Vagina (tissue), 2 donors: ENCODE results near the gene SLC15A4. TPM values are rescaled to one million over a fixed set of nuclear protein-coding genes. Genes with fewer than 3 reads are reported as not detected.

Source experiments
- DNase-seq, 2 donors: peaks; one replicate each; pipeline ENCODE4 v3.0.0-alpha.2; 2017; ENCODE audit errors: extremely low spot score in 2 of 2
- H3K27ac ChIP-seq: fragments of 200-600 bp; sonication (generic); one replicate; pipeline ENCODE4 v1.5.1; 2019
- H3K27me3 ChIP-seq: fragments of 200-600 bp; sonication (generic); one replicate; pipeline ENCODE4 v1.5.1; 2019
- H3K36me3 ChIP-seq, 2 donors: fragments of 200-600 bp; sonication (generic); one replicate each; pipeline ENCODE4 v1.5.1; 2017 to 2019
- H3K4me1 ChIP-seq: fragments of 200-600 bp; sonication (generic); one replicate; pipeline ENCODE4 v1.5.1; 2019
- H3K4me3 ChIP-seq, 2 donors: fragments of 200-600 bp; sonication (generic); 1 replicate in 1 of 2; 2 replicates in 1 of 2; pipeline ENCODE4 v1.5.1; 2016 to 2019
- H3K9me3 ChIP-seq: fragments of 200-600 bp; sonication (generic); one replicate; pipeline ENCODE4 v1.5.1; 2019
- CTCF ChIP-seq, 3 experiments: fragments of 450-650 bp in 2 of 3; fragments of 200-600 bp in 1 of 3; sonication (generic) in 1 of 3; IDR thresholded peaks; one replicate each; pipeline ENCODE4 v1.5.1; 2017 to 2019; ENCODE audit warnings: antibody characterized with exemption in 3 of 3, mild to moderate bottlenecking in 2 of 3, moderate library complexity in 2 of 3
- POLR2A ChIP-seq, 2 donors: fragments of 450-650 bp; IDR thresholded peaks; one replicate each; pipeline ENCODE4 v1.6.1; 2017; ENCODE audit warnings: antibody characterized with exemption in 2 of 2, mild to moderate bottlenecking in 2 of 2, moderate library complexity in 2 of 2
- POLR2AphosphoS5 ChIP-seq, 2 donors: sonication (generic); formaldehyde crosslinking; IDR thresholded peaks; one replicate each; pipeline ENCODE4 v1.9.0; 2017; ENCODE audit warnings: antibody characterized with exemption in 2 of 2, mild to moderate bottlenecking in 2 of 2, low read depth in 1 of 2; ENCODE audit not compliant: insufficient read depth in 1 of 2
- intact Hi-C: fragments of 100-400 bp; cut with DNase I; formaldehyde crosslinking; loops from one replicate; pipeline ENCODE4 v1.15.1; 2023
- total RNA-seq: library from RNA; depleted of rRNA; stranded (reverse); fragments of >200 nt; gene quantifications from one replicate; pipeline ENCODE4 v1.2.3, GENCODE V29; 2016

SLC15A4 gene
- total RNA-seq, 1 donor from 2014 or later: 36.1 TPM

GRCh38 chr12:128818065-128819022 lies 5.4 kb downstream of the SLC15A4 start:
- H3K36me3 ChIP-seq: peaks cover 0 to 8% of the 10 kb centered on the region in 2 donors
- intact Hi-C loops: no loop called here
- DNase-seq: no peak
- H3K4me1 ChIP-seq: peaks cover 74% of the 10 kb centered on the region
- no peaks in the 10 kb centered on the region for H3K27me3 ChIP-seq
- no peaks in the 10 kb centered on the region for H3K9me3 ChIP-seq
- H3K4me3 ChIP-seq: no peak overlapping the region
- no peak for TF ChIP-seq POLR2AphosphoS5 (IDR thresholded peaks at IDR 0.05; ENCODE audit: insufficient read depth in 1 of 2, low read depth in 1 of 2)
- no peak for TF ChIP-seq CTCF (IDR thresholded peaks at IDR 0.05)
- no peak for TF ChIP-seq POLR2A (IDR thresholded peaks at IDR 0.05)
- peak overlapping the region; percentile 67 for H3K27ac ChIP-seq

DNA sequence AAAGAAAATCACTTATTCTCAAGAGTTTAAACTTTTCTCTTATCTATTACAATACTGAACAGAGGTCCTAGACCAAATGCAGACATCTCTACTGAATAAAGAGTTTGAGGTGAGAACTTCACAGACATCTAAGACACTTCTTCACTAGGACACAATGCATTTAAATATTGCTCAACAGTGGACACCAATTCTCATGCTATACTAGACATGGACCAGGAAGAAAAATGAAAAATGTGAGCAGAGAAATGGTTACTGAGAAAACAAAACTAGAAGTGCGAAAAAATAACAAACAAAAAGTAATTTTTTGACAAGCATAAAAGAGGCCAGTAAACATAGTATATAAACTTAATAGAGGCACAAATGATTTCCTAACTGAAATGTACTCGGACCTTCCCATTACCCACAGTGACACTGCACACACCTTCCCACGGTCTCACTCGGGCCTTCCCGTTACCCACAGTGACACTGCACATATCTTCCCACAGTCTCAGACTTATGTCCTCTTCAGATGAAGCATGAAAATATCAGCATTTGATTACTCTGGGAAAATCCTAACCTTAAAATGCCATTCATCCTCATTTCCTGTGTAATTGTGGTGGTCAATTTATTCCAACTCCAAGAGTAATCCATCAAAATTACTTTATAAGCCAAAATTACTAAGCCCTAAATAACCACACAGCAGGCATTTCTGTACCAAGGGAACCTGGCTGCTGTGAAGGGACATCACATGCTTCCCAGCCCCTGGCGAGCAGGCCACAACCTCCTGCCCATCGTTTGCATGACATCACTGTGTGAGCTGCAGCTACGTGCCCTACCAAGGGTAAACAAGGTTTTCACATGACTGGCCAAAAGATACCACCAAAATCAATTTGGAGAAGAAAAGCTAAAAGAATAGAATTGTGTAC lies 6.4 kb downstream of the SLC15A4 start:
- peaks cover 72% of the 10 kb centered on the region for H3K4me1 ChIP-seq
- H3K4me3 ChIP-seq: no peak overlapping the region
- no peak for DNase-seq
- H3K36me3 ChIP-seq: peaks cover 0 to 8% of the 10 kb centered on the region in 2 donors
- no peaks in the 10 kb centered on the region for H3K27me3 ChIP-seq
- TF ChIP-seq POLR2AphosphoS5 (IDR thresholded peaks at IDR 0.05; ENCODE audit: insufficient read depth in 1 of 2, low read depth in 1 of 2) (peak in 1 of 2 donors; percentile 21), CTCF (IDR thresholded peaks at IDR 0.05) (no peak), POLR2A (IDR thresholded peaks at IDR 0.05) (no peak)
- H3K9me3 ChIP-seq: no peaks in the 10 kb centered on the region
- intact Hi-C loops: no loop called here
- peak overlapping the region; percentile 67 for H3K27ac ChIP-seq

DNA sequence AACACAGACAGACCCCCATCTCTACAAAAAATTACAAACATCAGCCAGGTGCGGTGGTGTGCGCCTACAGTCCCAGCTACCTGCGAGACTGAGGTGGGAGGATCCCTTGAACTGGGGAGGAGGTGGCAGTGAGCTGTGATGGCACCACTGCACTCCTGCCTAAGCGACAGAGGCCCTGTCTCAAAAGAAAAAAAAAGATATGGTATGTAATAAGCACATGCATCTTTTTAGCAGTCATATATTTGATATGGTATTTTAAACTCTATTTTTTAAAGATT lies 7.2 kb downstream of the SLC15A4 start:
- Histone ChIP-seq H3K9me3 (no peaks in the 10 kb centered on the region), H3K4me1 (peaks cover 68% of the 10 kb centered on the region), H3K27ac (no peak overlapping the region), H3K27me3 (no peaks in the 10 kb centered on the region), H3K4me3 (no peak overlapping the region), H3K36me3 (peaks cover 0 to 8% of the 10 kb centered on the region in 2 donors)
- intact Hi-C loops: no loop called here
- TF ChIP-seq CTCF (IDR thresholded peaks at IDR 0.05): no peak
- TF ChIP-seq POLR2A (IDR thresholded peaks at IDR 0.05): no peak
- no peak for TF ChIP-seq POLR2AphosphoS5 (IDR thresholded peaks at IDR 0.05; ENCODE audit: insufficient read depth in 1 of 2, low read depth in 1 of 2)
- no peak for DNase-seq

DNA sequence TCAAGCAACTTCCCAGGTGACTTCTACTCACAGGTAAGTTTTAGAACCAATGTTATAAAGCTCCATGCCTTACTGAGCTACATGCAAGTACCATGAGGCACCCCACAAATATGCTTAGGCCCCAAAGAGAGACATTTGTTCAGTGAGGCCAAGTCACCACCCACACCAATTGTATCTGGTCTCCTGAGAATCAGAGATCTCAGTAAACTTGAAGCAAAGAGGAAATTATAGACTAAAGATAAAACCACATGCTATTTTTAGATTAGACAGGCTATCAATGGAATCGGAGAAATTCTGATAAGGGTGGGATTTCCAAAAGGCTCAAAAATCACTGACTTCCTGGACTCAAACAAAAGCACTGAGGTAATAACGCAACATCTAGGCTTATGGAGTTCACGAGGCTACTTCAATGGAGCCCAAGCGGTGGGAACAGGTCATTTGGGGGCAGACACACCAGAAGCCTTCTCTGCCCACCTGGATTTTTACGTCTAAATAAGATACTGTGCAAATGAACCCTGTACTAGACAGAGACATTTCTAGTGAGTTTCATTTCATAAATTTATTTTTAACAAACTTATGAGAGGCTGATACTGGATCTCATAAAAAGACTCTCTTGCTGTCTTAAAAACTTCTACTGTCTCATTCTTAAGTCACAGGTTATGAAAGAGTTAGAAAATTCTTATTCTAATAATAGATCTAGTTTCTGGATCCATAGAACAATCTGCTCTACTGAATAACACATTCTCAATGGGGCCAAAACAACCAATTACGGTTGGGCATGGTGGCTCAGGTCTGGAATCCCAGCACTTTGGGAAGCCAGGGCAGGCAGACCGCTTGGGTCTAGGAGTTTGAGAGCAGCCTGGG lies 7.7 kb downstream of the SLC15A4 start:
- TF ChIP-seq CTCF (IDR thresholded peaks at IDR 0.05) (no peak), POLR2AphosphoS5 (IDR thresholded peaks at IDR 0.05; ENCODE audit: insufficient read depth in 1 of 2, low read depth in 1 of 2) (no peak), POLR2A (IDR thresholded peaks at IDR 0.05) (no peak)

More for the DNA sequence above, 7.7 kb downstream of the SLC15A4 start:
- Histone ChIP-seq H3K36me3 (peaks cover 0 to 8% of the 10 kb centered on the region in 2 donors), H3K9me3 (no peaks in the 10 kb centered on the region), H3K27ac (no peak overlapping the region), H3K27me3 (no peaks in the 10 kb centered on the region), H3K4me3 (no peak overlapping the region), H3K4me1 (peaks cover 67% of the 10 kb centered on the region)
- intact Hi-C loops: no loop called here
- no peak for DNase-seq
